OCI-LY1 (cell line): ENCODE measurements around the gene ANKS3.

Experiments
- CTCF ChIP-seq: fragments of 200-600 bp; sonication (generic), shearing (Covaris generic); IDR thresholded peaks from 2 replicates; pipeline ENCODE4 v1.5.1; 2017; ENCODE audit warnings: mild to moderate bottlenecking, antibody characterized with exemption, low read length, moderate library complexity, mixed read lengths
- EZH2 ChIP-seq: fragments of 200-600 bp; sonication (generic), shearing (Covaris generic); IDR thresholded peaks from 2 replicates; pipeline ENCODE4 v1.8.0; 2017; ENCODE audit warnings: borderline replicate concordance, mixed run types, mild to moderate bottlenecking, antibody characterized with exemption, low read length, moderate library complexity, mixed read lengths

- TF ChIP-seq CTCF (no peak), EZH2 (no peak)
These were observed 56.1 kb downstream of the ANKS3 start for GRCh38 chr16:4677994-4678393.
